ENCODE measurements around the gene KANK3. TPM values are rescaled to one million over a fixed set of nuclear protein-coding genes. Genes with fewer than 3 reads are reported as not detected.

KANK3 gene
- total and polyA plus RNA-seq, 9 of the 15 experiments (the other 6 are each of a cell fraction or from before 2014, with no cell fraction given), result 0.03 to 0.40 (median 0.08) TPM; not detected in 6

DNA sequence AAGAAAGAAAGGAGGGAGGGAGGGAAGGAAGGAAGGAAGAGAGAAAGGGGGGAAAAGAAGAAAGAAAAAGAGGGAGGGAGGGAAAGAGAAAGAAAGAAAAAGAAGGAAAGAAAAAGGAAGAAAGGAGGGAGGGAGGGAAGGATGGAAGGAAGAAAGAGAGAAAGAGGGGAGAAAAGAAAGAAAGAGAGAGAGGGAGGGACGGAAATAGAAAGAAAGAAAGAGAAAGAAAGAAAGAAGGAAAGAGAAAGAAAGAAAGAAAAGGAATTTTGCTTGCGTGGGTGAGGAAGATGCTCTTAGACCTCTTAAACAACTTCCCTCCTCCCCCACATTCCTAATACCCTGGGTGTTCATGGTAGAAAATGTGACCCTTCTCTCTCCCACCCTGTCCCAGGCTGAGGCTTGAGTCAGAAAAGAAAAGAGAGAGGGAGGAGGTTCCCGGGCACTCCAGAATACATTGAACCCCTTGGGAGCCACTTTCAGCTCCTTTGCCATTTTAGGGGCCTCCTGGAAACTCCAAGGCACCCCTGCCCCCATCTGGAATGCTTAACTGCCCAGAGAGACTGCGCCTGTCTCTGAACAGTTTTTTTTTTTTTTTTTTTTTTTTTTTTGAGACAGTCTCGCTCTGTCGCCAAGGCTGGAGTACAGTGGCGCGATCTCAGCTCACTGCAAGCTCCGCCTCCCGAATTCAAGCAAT is 9.2 kb upstream of the KANK3 start (continued):
- no peak for TF ChIP-seq KLF10 (CRISPR knock-in tag; IDR thresholded peaks at IDR 0.05)
- 0 out of 2 replicates have a peak, but pooled peaks have one; percentile 42 for TF ChIP-seq THRAP3 (IDR thresholded peaks at IDR 0.05; ENCODE audit: borderline replicate concordance)
- TF ChIP-seq, protein P1, sequence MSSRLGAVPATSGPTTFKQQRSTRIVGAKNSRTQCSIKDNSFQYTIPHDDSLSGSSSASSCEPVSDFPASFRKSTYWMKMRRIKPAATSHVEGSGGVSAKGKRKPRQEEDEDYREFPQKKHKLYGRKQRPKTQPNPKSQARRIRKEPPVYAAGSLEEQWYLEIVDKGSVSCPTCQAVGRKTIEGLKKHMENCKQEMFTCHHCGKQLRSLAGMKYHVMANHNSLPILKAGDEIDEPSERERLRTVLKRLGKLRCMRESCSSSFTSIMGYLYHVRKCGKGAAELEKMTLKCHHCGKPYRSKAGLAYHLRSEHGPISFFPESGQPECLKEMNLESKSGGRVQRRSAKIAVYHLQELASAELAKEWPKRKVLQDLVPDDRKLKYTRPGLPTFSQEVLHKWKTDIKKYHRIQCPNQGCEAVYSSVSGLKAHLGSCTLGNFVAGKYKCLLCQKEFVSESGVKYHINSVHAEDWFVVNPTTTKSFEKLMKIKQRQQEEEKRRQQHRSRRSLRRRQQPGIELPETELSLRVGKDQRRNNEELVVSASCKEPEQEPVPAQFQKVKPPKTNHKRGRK (tag; IDR thresholded peaks at IDR 0.05), result peak; percentile 100
- TF ChIP-seq ZNF384 (IDR thresholded peaks at IDR 0.05; ENCODE audit: low read depth, low read length), result peak; percentile 78
- TF ChIP-seq HINFP (tag; conservative IDR thresholded peaks at IDR 0.05; ENCODE audit: low read depth), result 0 out of 2 replicates have a peak, but pooled peaks have one; percentile 31
- TF ChIP-seq ZBTB2 (IDR thresholded peaks at IDR 0.05), result peak; percentile 59; the same call in 1 of the 2 replicates
- TF ChIP-seq U2AF1 (optimal IDR thresholded peaks at IDR 0.05; ENCODE audit: low read depth, low read length), result no peak
- 0 out of 2 replicates have a peak, but pooled peaks have one; percentile 50 for TF ChIP-seq ELF4 (CRISPR knock-in tag; IDR thresholded peaks at IDR 0.05)
- 0 out of 2 replicates have a peak, but pooled peaks have one; percentile 25 for TF ChIP-seq CC2D1A (IDR thresholded peaks at IDR 0.05)
- no peak for TF ChIP-seq TAL1 (IDR thresholded peaks at IDR 0.05)
- TF ChIP-seq ARID3B (CRISPR knock-in tag; IDR thresholded peaks at IDR 0.05; ENCODE audit: borderline replicate concordance), result no peak
- peak; percentile 70 for TF ChIP-seq ARHGAP35 (IDR thresholded peaks at IDR 0.05; ENCODE audit: partially characterized antibody)
- TF ChIP-seq BCLAF1 (IDR thresholded peaks at IDR 0.05; ENCODE audit: borderline replicate concordance in 1 of 2, control insufficient read depth in 1 of 2, low read depth in 2 of 2, low read length in 1 of 2), result peak in 1 of 2 experiments; percentile 51; a peak in 1 of 4 replicates

Data from K562 (cell line).